ENCODE results near the gene MACC1.

Gene MACC1

GRCh38 chr7:20235288-20235687 lies 18.1 kb upstream of the MACC1 start:
- Histone ChIP-seq H2BK120ac (ENCODE audit: insufficient read depth, low read length, poor library complexity) (no peak overlapping the region), H3K27ac (ENCODE audit: low read depth, low read length) (no peak overlapping the region), H3K4ac (ENCODE audit: low read depth, low read length) (no peak overlapping the region), H3K4me2 (ENCODE audit: low read length) (no peak overlapping the region), H2BK5ac (ENCODE audit: low read depth, low read length, poor library complexity) (no peak overlapping the region), H3K9ac (ENCODE audit: low read length) (no peak overlapping the region), H2AFZ (ENCODE audit: insufficient read depth, low read length, poor library complexity) (no peak overlapping the region), H2BK12ac (ENCODE audit: low read length) (no peak overlapping the region), H3K36me3 (ENCODE audit: control insufficient read depth in 1 of 2, insufficient read depth in 2 of 2, low read length in 2 of 2) (no peaks in the 10 kb centered on the region), H3K23ac (ENCODE audit: low read length) (no peak overlapping the region), H3K79me1 (ENCODE audit: low read length) (no peaks in the 10 kb centered on the region), H3K4me3 (ENCODE audit: low read depth, low read length) (no peak overlapping the region), H3K9me3 (ENCODE audit: insufficient read depth, low read depth, low read length) (peaks cover 1% of the 10 kb centered on the region), H4K12ac (ENCODE audit: low read depth, low read length) (no peak overlapping the region), H3K79me2 (ENCODE audit: control insufficient read depth, insufficient read depth, low read length, poor library complexity) (no peaks in the 10 kb centered on the region), H3K14ac (ENCODE audit: low read length) (no peak overlapping the region), H4K91ac (ENCODE audit: low read depth, low read length) (no peak overlapping the region), H3K18ac (ENCODE audit: low read length) (no peak overlapping the region), H2AK5ac (ENCODE audit: low read length) (no peak overlapping the region), H4K8ac (ENCODE audit: low read depth, low read length) (no peak overlapping the region), H3K4me1 (ENCODE audit: control insufficient read depth in 1 of 2, insufficient read depth in 2 of 2, low read length in 2 of 2) (no peaks in the 10 kb centered on the region), H3K27me3 (ENCODE audit: insufficient read depth, low read length) (no peaks in the 10 kb centered on the region)
- no CpG with 5 or more reads among the region's 4 CpGs for WGBS (ENCODE audit: extremely low coverage, insufficient coverage, insufficient read length)
- no peak for DNase-seq

GRCh38 chr7:20233362-20233761 lies 16.2 kb upstream of the MACC1 start:
- H3K23ac ChIP-seq (ENCODE audit: low read length): no peak overlapping the region
- no peak overlapping the region for H2BK120ac ChIP-seq (ENCODE audit: insufficient read depth, low read length, poor library complexity)
- H3K4ac ChIP-seq (ENCODE audit: low read depth, low read length): no peak overlapping the region
- no peak overlapping the region for H2BK5ac ChIP-seq (ENCODE audit: low read depth, low read length, poor library complexity)
- no peak overlapping the region for H2AK5ac ChIP-seq (ENCODE audit: low read length)
- H3K27ac ChIP-seq (ENCODE audit: low read depth, low read length): no peak overlapping the region
- H3K4me3 ChIP-seq (ENCODE audit: low read depth, low read length): no peak overlapping the region
- WGBS (ENCODE audit: extremely low coverage, insufficient coverage, insufficient read length): no CpG with 5 or more reads among the region's 4 CpGs
- no peaks in the 10 kb centered on the region for H3K79me2 ChIP-seq (ENCODE audit: control insufficient read depth, insufficient read depth, low read length, poor library complexity)
- no peak overlapping the region for H3K18ac ChIP-seq (ENCODE audit: low read length)
- H3K14ac ChIP-seq (ENCODE audit: low read length): no peak overlapping the region
- H4K8ac ChIP-seq (ENCODE audit: low read depth, low read length): no peak overlapping the region
- H4K91ac ChIP-seq (ENCODE audit: low read depth, low read length): no peak overlapping the region
- H3K9me3 ChIP-seq (ENCODE audit: insufficient read depth, low read depth, low read length): no peaks in the 10 kb centered on the region
- H3K9ac ChIP-seq (ENCODE audit: low read length): no peak overlapping the region
- no peak overlapping the region for H2BK12ac ChIP-seq (ENCODE audit: low read length)
- H3K4me1 ChIP-seq (ENCODE audit: control insufficient read depth in 1 of 2, insufficient read depth in 2 of 2, low read length in 2 of 2): no peaks in the 10 kb centered on the region
- H3K27me3 ChIP-seq (ENCODE audit: insufficient read depth, low read length): no peaks in the 10 kb centered on the region
- no peak for DNase-seq
- no peak overlapping the region for H3K4me2 ChIP-seq (ENCODE audit: low read length)
- H4K12ac ChIP-seq (ENCODE audit: low read depth, low read length): no peak overlapping the region
- H3K36me3 ChIP-seq (ENCODE audit: control insufficient read depth in 1 of 2, insufficient read depth in 2 of 2, low read length in 2 of 2): no peaks in the 10 kb centered on the region
- H3K79me1 ChIP-seq (ENCODE audit: low read length): no peaks in the 10 kb centered on the region
- H2AFZ ChIP-seq (ENCODE audit: insufficient read depth, low read length, poor library complexity): no peak overlapping the region

DNA sequence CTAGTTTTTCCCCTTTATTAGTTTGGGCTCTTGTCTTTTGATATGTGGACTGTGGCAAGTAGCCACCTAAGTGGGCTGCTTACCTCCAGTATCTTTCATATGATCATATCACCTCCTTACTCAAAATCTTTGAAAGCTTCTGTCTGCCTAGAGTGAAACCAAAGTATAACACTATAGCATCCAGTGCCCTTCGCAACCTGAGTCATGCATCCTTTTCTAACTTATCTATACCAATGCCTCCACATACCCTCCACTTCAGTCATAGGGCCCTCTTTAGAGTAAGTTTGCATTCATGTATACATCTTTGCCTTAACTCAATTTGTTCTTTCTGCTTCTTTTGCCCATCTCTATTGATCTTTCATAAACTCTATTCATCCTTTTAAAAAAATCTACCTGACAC lies 15.7 kb upstream of the MACC1 start:
- H3K4me1 ChIP-seq (ENCODE audit: control insufficient read depth in 1 of 2, insufficient read depth in 2 of 2, low read length in 2 of 2): no peaks in the 10 kb centered on the region
- no peak overlapping the region for H3K4me3 ChIP-seq (ENCODE audit: low read depth, low read length)
- H2AFZ ChIP-seq (ENCODE audit: insufficient read depth, low read length, poor library complexity): no peak overlapping the region
- H2BK5ac ChIP-seq (ENCODE audit: low read depth, low read length, poor library complexity): no peak overlapping the region
- no peaks in the 10 kb centered on the region for H3K9me3 ChIP-seq (ENCODE audit: insufficient read depth, low read depth, low read length)
- H2AK5ac ChIP-seq (ENCODE audit: low read length): no peak overlapping the region
- H3K4ac ChIP-seq (ENCODE audit: low read depth, low read length): no peak overlapping the region
- no peak overlapping the region for H2BK12ac ChIP-seq (ENCODE audit: low read length)
- H3K23ac ChIP-seq (ENCODE audit: low read length): no peak overlapping the region
- H3K27me3 ChIP-seq (ENCODE audit: insufficient read depth, low read length): no peaks in the 10 kb centered on the region
- no peak overlapping the region for H3K14ac ChIP-seq (ENCODE audit: low read length)
- H2BK120ac ChIP-seq (ENCODE audit: insufficient read depth, low read length, poor library complexity): no peak overlapping the region
- H3K27ac ChIP-seq (ENCODE audit: low read depth, low read length): no peak overlapping the region
- WGBS (ENCODE audit: extremely low coverage, insufficient coverage, insufficient read length): no CpG with 5 or more reads among the region's 1 CpG
- no peak overlapping the region for H4K8ac ChIP-seq (ENCODE audit: low read depth, low read length)
- no peak for DNase-seq
- no peaks in the 10 kb centered on the region for H3K36me3 ChIP-seq (ENCODE audit: control insufficient read depth in 1 of 2, insufficient read depth in 2 of 2, low read length in 2 of 2)
- H3K9ac ChIP-seq (ENCODE audit: low read length): no peak overlapping the region
- H4K12ac ChIP-seq (ENCODE audit: low read depth, low read length): no peak overlapping the region
- no peak overlapping the region for H3K4me2 ChIP-seq (ENCODE audit: low read length)
- no peak overlapping the region for H3K18ac ChIP-seq (ENCODE audit: low read length)
- no peaks in the 10 kb centered on the region for H3K79me2 ChIP-seq (ENCODE audit: control insufficient read depth, insufficient read depth, low read length, poor library complexity)
- H3K79me1 ChIP-seq (ENCODE audit: low read length): no peaks in the 10 kb centered on the region
- H4K91ac ChIP-seq (ENCODE audit: low read depth, low read length): no peak overlapping the region

DNA sequence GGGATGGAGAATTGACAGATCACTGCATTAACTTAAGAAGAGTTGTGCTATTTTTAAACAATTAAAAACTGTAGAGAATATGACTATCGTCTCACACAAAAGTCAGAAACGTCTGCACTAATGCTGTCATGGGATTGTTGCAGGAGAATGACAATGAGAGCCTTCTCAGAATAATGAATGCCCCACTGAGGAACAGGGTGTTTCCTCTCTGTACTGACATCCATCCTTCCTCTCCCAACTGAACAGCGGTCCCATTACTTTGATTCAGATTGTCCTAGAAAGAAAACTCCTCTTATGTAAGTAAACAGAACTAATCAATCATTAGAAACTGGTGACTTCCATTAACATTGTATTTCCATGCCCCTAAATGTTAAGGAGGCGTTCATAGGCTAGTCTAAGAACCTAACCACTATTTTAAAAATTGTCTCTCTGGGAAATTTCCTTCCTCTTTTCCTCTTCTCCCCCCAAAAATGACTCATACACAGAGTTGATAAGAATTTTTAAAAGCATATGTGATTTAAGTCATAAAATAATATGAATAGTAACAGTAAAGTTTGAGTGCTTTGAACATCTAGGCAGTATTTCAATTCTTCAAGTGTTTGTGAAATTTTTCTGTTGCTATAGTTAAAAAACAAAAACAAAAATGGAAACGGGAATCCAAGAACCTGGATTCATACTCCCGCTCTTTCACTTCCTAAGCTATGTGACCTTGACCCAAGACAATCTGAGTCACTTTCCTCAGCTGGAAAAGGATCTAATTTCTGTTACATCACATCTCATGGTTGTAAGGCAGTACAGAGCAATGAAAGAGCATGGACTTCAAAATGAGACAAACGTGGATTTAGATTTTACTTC lies 12.7 kb upstream of the MACC1 start:
- Histone ChIP-seq H2BK120ac (ENCODE audit: insufficient read depth, low read length, poor library complexity) (no peak overlapping the region), H3K27me3 (ENCODE audit: insufficient read depth, low read length) (no peaks in the 10 kb centered on the region), H4K8ac (ENCODE audit: low read depth, low read length) (no peak overlapping the region), H4K91ac (ENCODE audit: low read depth, low read length) (no peak overlapping the region), H3K27ac (ENCODE audit: low read depth, low read length) (no peak overlapping the region), H3K23ac (ENCODE audit: low read length) (no peak overlapping the region), H3K36me3 (ENCODE audit: control insufficient read depth in 1 of 2, insufficient read depth in 2 of 2, low read length in 2 of 2) (no peaks in the 10 kb centered on the region), H3K9ac (ENCODE audit: low read length) (no peak overlapping the region), H3K79me2 (ENCODE audit: control insufficient read depth, insufficient read depth, low read length, poor library complexity) (no peaks in the 10 kb centered on the region), H3K4me1 (ENCODE audit: control insufficient read depth in 1 of 2, insufficient read depth in 2 of 2, low read length in 2 of 2) (no peaks in the 10 kb centered on the region), H2BK12ac (ENCODE audit: low read length) (no peak overlapping the region), H2AK5ac (ENCODE audit: low read length) (no peak overlapping the region), H3K9me3 (ENCODE audit: insufficient read depth, low read depth, low read length) (no peaks in the 10 kb centered on the region), H3K4me3 (ENCODE audit: low read depth, low read length) (no peak overlapping the region), H2AFZ (ENCODE audit: insufficient read depth, low read length, poor library complexity) (no peak overlapping the region), H4K12ac (ENCODE audit: low read depth, low read length) (no peak overlapping the region), H3K79me1 (ENCODE audit: low read length) (peaks cover 2% of the 10 kb centered on the region), H3K4me2 (ENCODE audit: low read length) (no peak overlapping the region), H3K18ac (ENCODE audit: low read length) (no peak overlapping the region), H3K4ac (ENCODE audit: low read depth, low read length) (no peak overlapping the region), H2BK5ac (ENCODE audit: low read depth, low read length, poor library complexity) (no peak overlapping the region), H3K14ac (ENCODE audit: low read length) (no peak overlapping the region)
- DNase-seq: peak; percentile 29 to 94
- no CpG with 5 or more reads among the region's 7 CpGs for whole genome bisulfite sequencing (ENCODE audit: extremely low coverage, insufficient coverage, insufficient read length)
